Neuron (in vitro differentiated cells): ENCODE data around the gene KCNAB1.
"Not testable (repeated sequence)": the region's sequence is repeated elsewhere in the genome, so short reads cannot be mapped to it uniquely, and the experiment has no call there.

Experiments used
- H2AFZ ChIP-seq: one replicate; pipeline ENCODE4 v1.6.1; 2013; ENCODE audit warnings: low read depth, mild to moderate bottlenecking, inconsistent platforms, low read length, moderate library complexity
- H3K27me3 ChIP-seq: one replicate; pipeline ENCODE4 v1.6.1; 2013; ENCODE audit warnings: low read length; ENCODE audit not compliant: insufficient read depth
- H3K36me3 ChIP-seq: one replicate; pipeline ENCODE4 v1.6.1; 2013; ENCODE audit warnings: low read length; ENCODE audit not compliant: insufficient read depth
- H3K4me1 ChIP-seq: one replicate; pipeline ENCODE4 v1.6.1; 2013; ENCODE audit warnings: low read length; ENCODE audit not compliant: insufficient read depth
- H3K4me3 ChIP-seq: 2 replicates; pipeline ENCODE4 v1.5.1; 2013; ENCODE audit warnings: mild to moderate bottlenecking, low read length, moderate library complexity
- H3K9me3 ChIP-seq: one replicate; pipeline ENCODE4 v1.6.1; 2013; ENCODE audit warnings: low read length

KCNAB1 gene

GRCh38 chr3:156256256-156256655 lies 135.9 kb downstream of the KCNAB1 start:
- no peak overlapping the region for H3K4me3 ChIP-seq
- H3K4me1 ChIP-seq: no peaks in the 10 kb centered on the region
- no peaks in the 10 kb centered on the region for H3K36me3 ChIP-seq
- no peaks in the 10 kb centered on the region for H3K9me3 ChIP-seq
- H3K27me3 ChIP-seq: no peaks in the 10 kb centered on the region
- no peak overlapping the region for H2AFZ ChIP-seq

- no peaks in the 10 kb centered on the region for H3K9me3 ChIP-seq
- H3K4me1 ChIP-seq: no peaks in the 10 kb centered on the region
Measured at GRCh38 chr3:156256945-156257344, 136.6 kb downstream of the KCNAB1 start.

GRCh38 chr3:156258301-156258700 lies 137.9 kb downstream of the KCNAB1 start:
- H3K36me3 ChIP-seq: no peaks in the 10 kb centered on the region
- no peak overlapping the region for H2AFZ ChIP-seq
- no peaks in the 10 kb centered on the region for H3K27me3 ChIP-seq
- no peaks in the 10 kb centered on the region for H3K4me1 ChIP-seq
- H3K4me3 ChIP-seq: no peak overlapping the region
- H3K9me3 ChIP-seq: no peaks in the 10 kb centered on the region

More at GRCh38 chr3:156256945-156257344, 136.6 kb downstream of the KCNAB1 start:
- Histone ChIP-seq H3K36me3 (no peaks in the 10 kb centered on the region), H2AFZ (no peak overlapping the region), H3K4me3 (no peak overlapping the region), H3K27me3 (no peaks in the 10 kb centered on the region)

GRCh38 chr3:156259896-156260295 lies 139.5 kb downstream of the KCNAB1 start:
- H2AFZ ChIP-seq: no peak overlapping the region
- no peaks in the 10 kb centered on the region for H3K27me3 ChIP-seq
- H3K4me3 ChIP-seq: no peak overlapping the region
- no peaks in the 10 kb centered on the region for H3K36me3 ChIP-seq
- no peaks in the 10 kb centered on the region for H3K9me3 ChIP-seq
- no peaks in the 10 kb centered on the region for H3K4me1 ChIP-seq

GRCh38 chr3:156260331-156260730 lies 140.0 kb downstream of the KCNAB1 start:
- Histone ChIP-seq H3K27me3 (no peaks in the 10 kb centered on the region), H3K36me3 (no peaks in the 10 kb centered on the region), H3K4me1 (no peaks in the 10 kb centered on the region), H3K4me3 (no peak overlapping the region), H2AFZ (no peak overlapping the region), H3K9me3 (no peaks in the 10 kb centered on the region)

GRCh38 chr3:156264771-156265170 lies 144.4 kb downstream of the KCNAB1 start:
- no peak overlapping the region for H3K4me3 ChIP-seq
- no peaks in the 10 kb centered on the region for H3K36me3 ChIP-seq
- no peaks in the 10 kb centered on the region for H3K4me1 ChIP-seq
- H2AFZ ChIP-seq: no peak overlapping the region
- H3K9me3 ChIP-seq: no peaks in the 10 kb centered on the region
- no peaks in the 10 kb centered on the region for H3K27me3 ChIP-seq

GRCh38 chr3:156271508-156271907 lies 151.1 kb downstream of the KCNAB1 start:
- no peaks in the 10 kb centered on the region for H3K4me1 ChIP-seq
- no peaks in the 10 kb centered on the region for H3K9me3 ChIP-seq
- no peaks in the 10 kb centered on the region for H3K36me3 ChIP-seq
- H3K27me3 ChIP-seq: no peaks in the 10 kb centered on the region
- no peak overlapping the region for H3K4me3 ChIP-seq
- H2AFZ ChIP-seq: no peak overlapping the region

- H3K27me3 ChIP-seq: no peaks in the 10 kb centered on the region
- no peaks in the 10 kb centered on the region for H3K9me3 ChIP-seq
- H3K36me3 ChIP-seq: no peaks in the 10 kb centered on the region
- no peak overlapping the region for H2AFZ ChIP-seq
- no peak overlapping the region for H3K4me3 ChIP-seq
- no peaks in the 10 kb centered on the region for H3K4me1 ChIP-seq
Measured at GRCh38 chr3:156271995-156272719, 151.8 kb downstream of the KCNAB1 start.

- Histone ChIP-seq H3K9me3 (no peaks in the 10 kb centered on the region), H2AFZ (no peak overlapping the region), H3K4me1 (no peaks in the 10 kb centered on the region), H3K36me3 (no peaks in the 10 kb centered on the region), H3K27me3 (no peaks in the 10 kb centered on the region), H3K4me3 (no peak overlapping the region)
Measured at GRCh38 chr3:156273111-156273694, 152.8 kb downstream of the KCNAB1 start.

- H3K4me3 ChIP-seq: no peak overlapping the region
Measured at GRCh38 chr3:156274791-156275190, 154.4 kb downstream of the KCNAB1 start.

GRCh38 chr3:156284637-156285036 lies 164.3 kb downstream of the KCNAB1 start:
- peaks cover 15% of the 10 kb centered on the region for H3K27me3 ChIP-seq
- not testable (repeated sequence) for H3K4me3 ChIP-seq, H3K9me3 ChIP-seq, H3K36me3 ChIP-seq, H3K4me1 ChIP-seq, H2AFZ ChIP-seq

More at GRCh38 chr3:156274791-156275190, 154.4 kb downstream of the KCNAB1 start:
- Histone ChIP-seq H2AFZ (no peak overlapping the region), H3K36me3 (no peaks in the 10 kb centered on the region), H3K4me1 (no peaks in the 10 kb centered on the region), H3K27me3 (no peaks in the 10 kb centered on the region), H3K9me3 (no peaks in the 10 kb centered on the region)

GRCh38 chr3:156285626-156286025 lies 165.2 kb downstream of the KCNAB1 start:
- H2AFZ ChIP-seq: no peak overlapping the region
- peaks cover 24% of the 10 kb centered on the region for H3K27me3 ChIP-seq
- H3K4me1 ChIP-seq: peaks cover under 1% of the 10 kb centered on the region
- H3K36me3 ChIP-seq: no peaks in the 10 kb centered on the region
- H3K4me3 ChIP-seq: no peak overlapping the region
- H3K9me3 ChIP-seq: no peaks in the 10 kb centered on the region

- no peaks in the 10 kb centered on the region for H3K9me3 ChIP-seq
- no peaks in the 10 kb centered on the region for H3K36me3 ChIP-seq
- H3K4me1 ChIP-seq: peaks cover 10% of the 10 kb centered on the region
- peaks cover 56% of the 10 kb centered on the region for H3K27me3 ChIP-seq
- peak overlapping the region; percentile 21 for H2AFZ ChIP-seq
- peak overlapping the region; percentile 36 for H3K4me3 ChIP-seq
Measured at GRCh38 chr3:156290924-156291271, 170.5 kb downstream of the KCNAB1 start.
